Neural crest cell (in vitro differentiated cells): ENCODE measurements around the gene TGFBR2. TPM values are rescaled to one million over a fixed set of nuclear protein-coding genes. Genes with fewer than 3 reads are reported as not detected.
A peak's percentile ranks its signal among the peaks of the same experiment; 100 is the strongest.

ENCODE experiments used
- DNase-seq: peaks from one replicate; pipeline ENCODE4 v3.0.0; 2021; ENCODE audit warnings: low read depth, mixed read lengths, low spot score
- H3K27ac Mint-ChIP-seq: one replicate; pipeline ENCODE4 v1.8.0; 2021; ENCODE audit warnings: mild to moderate bottlenecking, mixed read lengths; ENCODE audit not compliant: unreplicated experiment
- H3K27me3 Mint-ChIP-seq: 2 replicates; pipeline ENCODE4 v1.8.0; 2021; ENCODE audit warnings: low read depth, mild to moderate bottlenecking, mixed read lengths
- H3K36me3 Mint-ChIP-seq: 2 replicates; pipeline ENCODE4 v1.8.0; 2021; ENCODE audit warnings: low read depth, mild to moderate bottlenecking, mixed read lengths
- H3K4me1 Mint-ChIP-seq: 2 replicates; pipeline ENCODE4 v1.8.0; 2021; ENCODE audit warnings: mixed read lengths
- H3K4me3 Mint-ChIP-seq: one replicate; pipeline ENCODE4 v1.8.0; 2021; ENCODE audit warnings: mild to moderate bottlenecking, mixed read lengths
- H3K9me3 Mint-ChIP-seq: 2 replicates; pipeline ENCODE4 v1.8.0; 2021; ENCODE audit warnings: mixed read lengths
- CTCF ChIP-seq: fragments of 200-600 bp; sonication (generic); conservative IDR thresholded peaks from 2 replicates; pipeline ENCODE4 v1.5.0; 2021; ENCODE audit warnings: antibody characterized with exemption, mild to moderate bottlenecking
- total RNA-seq: library from RNA; stranded (reverse); gene quantifications from 2 replicates; pipeline ENCODE4 v1.2.1, GENCODE V29; 2021

The TGFBR2 gene
- total RNA-seq, 1 donor from 2014 or later = 8.7 TPM

DNA sequence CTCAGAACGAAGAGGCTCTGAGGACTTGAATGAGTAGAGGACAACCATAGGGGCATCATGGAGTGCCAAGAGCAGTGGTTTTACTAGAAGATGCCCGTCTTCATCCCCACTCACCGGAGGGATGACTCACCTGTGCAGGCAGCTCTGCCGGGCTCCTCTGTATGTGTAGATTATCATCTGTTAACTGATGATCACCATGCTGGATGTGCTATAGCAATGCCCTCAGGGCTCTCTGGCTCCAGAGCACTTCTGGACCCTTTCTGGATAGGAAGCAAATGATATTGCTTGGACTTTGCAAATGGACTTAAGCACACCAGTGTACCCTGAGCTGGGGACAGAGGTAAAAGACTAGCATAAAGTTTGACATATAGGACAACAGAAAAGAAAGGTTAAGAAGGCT is 10.2 kb upstream of the TGFBR2 start:
- no peak overlapping the region for H3K27ac Mint-ChIP-seq
- H3K4me1 Mint-ChIP-seq = peaks cover 9% of the 10 kb centered on the region
- DNase-seq = no peak
- H3K36me3 Mint-ChIP-seq = peaks cover 3% of the 10 kb centered on the region
- H3K27me3 Mint-ChIP-seq = no peaks in the 10 kb centered on the region
- H3K4me3 Mint-ChIP-seq = no peak overlapping the region
- peaks cover 5% of the 10 kb centered on the region for H3K9me3 Mint-ChIP-seq
- no peak for TF ChIP-seq CTCF

DNA sequence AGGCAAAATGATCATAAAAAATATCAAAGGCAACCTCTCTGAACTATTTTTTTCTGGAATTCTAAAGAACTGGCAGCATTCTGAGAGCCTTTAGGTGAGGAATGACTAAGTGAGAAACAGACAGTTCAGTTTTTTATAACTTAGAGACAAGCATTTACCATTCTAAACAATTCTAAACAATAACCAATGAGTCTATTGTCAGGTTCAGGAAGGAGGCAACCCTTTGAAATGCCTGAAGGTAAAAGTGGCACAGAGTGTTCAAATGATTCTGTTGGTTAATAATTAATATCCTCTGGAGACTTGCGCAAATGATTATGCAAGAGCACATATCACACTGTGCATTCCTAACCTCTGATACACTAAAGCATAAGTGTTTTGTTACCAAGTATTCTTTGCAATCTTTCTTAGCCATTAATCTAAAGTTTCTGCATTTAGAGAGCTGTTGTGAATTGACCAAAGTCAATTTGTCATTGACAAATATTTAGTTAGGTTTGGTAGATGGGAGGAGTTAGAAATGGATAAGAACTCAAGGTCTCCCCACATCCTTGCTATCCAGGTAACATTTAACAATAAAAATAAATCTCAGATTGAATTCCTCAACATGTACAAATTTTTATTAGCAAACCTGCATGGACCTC is 9.2 kb upstream of the TGFBR2 start:
- peaks cover 5% of the 10 kb centered on the region for H3K9me3 Mint-ChIP-seq
- H3K4me3 Mint-ChIP-seq = no peak overlapping the region
- no peak for TF ChIP-seq CTCF
- H3K27me3 Mint-ChIP-seq = no peaks in the 10 kb centered on the region
- H3K36me3 Mint-ChIP-seq = peaks cover under 1% of the 10 kb centered on the region
- H3K4me1 Mint-ChIP-seq = peaks cover 9% of the 10 kb centered on the region
- DNase-seq = no peak
- peak overlapping the region; percentile 43 for H3K27ac Mint-ChIP-seq

GRCh38 chr3:30597769-30598134 is 8.6 kb upstream of the TGFBR2 start:
- Mint-ChIP-seq H3K4me1 (peaks cover 9% of the 10 kb centered on the region), H3K27me3 (no peaks in the 10 kb centered on the region), H3K27ac (no peak overlapping the region), H3K9me3 (peaks cover 3% of the 10 kb centered on the region), H3K4me3 (no peak overlapping the region), H3K36me3 (no peaks in the 10 kb centered on the region)
- TF ChIP-seq CTCF = no peak
- no peak for DNase-seq

DNA sequence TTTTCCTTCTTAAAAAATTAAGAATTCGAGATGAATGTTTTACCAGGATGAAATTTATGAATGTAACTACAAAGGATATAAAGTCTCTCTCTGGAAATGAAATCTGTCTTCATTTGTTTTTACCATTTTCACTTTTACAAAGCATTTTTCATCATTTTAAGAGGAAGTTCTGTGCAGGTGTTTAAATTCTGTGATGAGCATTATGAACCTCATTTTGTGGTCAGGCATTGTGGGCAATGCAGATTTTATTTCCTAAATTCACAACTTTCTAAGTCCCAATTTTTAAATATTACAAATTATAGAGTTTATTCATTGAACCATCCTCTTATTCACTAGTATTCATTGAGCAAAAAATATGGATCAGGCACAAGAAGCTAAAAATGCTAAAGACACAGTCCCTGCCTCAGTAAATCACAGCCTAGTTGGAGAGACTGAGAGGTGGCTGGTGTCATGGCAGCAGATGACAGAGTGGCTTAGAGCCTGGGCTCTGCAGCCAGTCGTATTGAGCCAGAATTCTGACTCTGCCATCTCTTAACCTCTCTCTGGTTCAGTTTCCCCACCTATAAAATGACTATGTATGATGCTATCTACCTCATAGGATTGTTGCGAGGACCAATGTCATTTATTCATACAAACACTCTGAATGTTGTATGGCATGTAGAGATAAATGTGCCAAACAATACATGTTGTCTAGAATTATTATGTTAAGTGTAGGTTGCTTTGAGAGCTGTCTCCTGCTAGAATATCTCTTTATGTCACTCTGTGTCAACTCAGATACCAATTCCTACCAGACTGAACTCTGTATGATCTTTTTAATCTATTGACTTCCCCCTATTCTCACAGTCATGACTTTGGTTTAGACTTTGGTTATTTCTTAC is 7.5 kb upstream of the TGFBR2 start:
- Mint-ChIP-seq H3K27ac (no peak overlapping the region), H3K4me1 (peaks cover 9% of the 10 kb centered on the region), H3K36me3 (no peaks in the 10 kb centered on the region), H3K9me3 (peaks cover 3% of the 10 kb centered on the region), H3K4me3 (no peak overlapping the region), H3K27me3 (no peaks in the 10 kb centered on the region)
- no peak for DNase-seq
- TF ChIP-seq CTCF = no peak

GRCh38 chr3:30600572-30600971 is 5.8 kb upstream of the TGFBR2 start:
- H3K27me3 Mint-ChIP-seq = peaks cover 9% of the 10 kb centered on the region
- no peak overlapping the region for H3K4me3 Mint-ChIP-seq
- TF ChIP-seq CTCF = no peak
- H3K27ac Mint-ChIP-seq = no peak overlapping the region
- peaks cover 13% of the 10 kb centered on the region for H3K4me1 Mint-ChIP-seq
- H3K36me3 Mint-ChIP-seq = no peaks in the 10 kb centered on the region
- DNase-seq = no peak
- H3K9me3 Mint-ChIP-seq = peaks cover 3% of the 10 kb centered on the region
